ENCODE data around the gene LDLRAD1.

DNA sequence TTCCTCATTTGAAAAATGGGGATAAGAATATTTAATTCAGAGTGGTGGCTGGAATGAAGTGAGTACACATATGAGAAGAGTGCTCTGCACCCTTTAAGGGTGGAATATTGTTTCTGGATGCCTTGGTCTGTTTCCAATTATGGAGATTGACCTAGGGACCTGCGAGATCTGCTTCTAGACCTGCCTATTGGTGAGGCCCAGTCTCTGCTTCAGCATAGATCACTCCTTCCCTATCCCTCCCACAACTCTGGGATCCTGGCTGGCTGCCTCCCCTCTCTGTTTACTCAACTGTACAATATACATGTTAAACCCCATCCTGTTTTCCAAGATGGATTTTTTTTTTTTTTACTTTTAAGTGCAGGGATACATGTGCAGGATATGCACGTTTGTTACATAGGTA, 6.4 kb upstream of the LDLRAD1 start:
- TF ChIP-seq, protein P1, sequence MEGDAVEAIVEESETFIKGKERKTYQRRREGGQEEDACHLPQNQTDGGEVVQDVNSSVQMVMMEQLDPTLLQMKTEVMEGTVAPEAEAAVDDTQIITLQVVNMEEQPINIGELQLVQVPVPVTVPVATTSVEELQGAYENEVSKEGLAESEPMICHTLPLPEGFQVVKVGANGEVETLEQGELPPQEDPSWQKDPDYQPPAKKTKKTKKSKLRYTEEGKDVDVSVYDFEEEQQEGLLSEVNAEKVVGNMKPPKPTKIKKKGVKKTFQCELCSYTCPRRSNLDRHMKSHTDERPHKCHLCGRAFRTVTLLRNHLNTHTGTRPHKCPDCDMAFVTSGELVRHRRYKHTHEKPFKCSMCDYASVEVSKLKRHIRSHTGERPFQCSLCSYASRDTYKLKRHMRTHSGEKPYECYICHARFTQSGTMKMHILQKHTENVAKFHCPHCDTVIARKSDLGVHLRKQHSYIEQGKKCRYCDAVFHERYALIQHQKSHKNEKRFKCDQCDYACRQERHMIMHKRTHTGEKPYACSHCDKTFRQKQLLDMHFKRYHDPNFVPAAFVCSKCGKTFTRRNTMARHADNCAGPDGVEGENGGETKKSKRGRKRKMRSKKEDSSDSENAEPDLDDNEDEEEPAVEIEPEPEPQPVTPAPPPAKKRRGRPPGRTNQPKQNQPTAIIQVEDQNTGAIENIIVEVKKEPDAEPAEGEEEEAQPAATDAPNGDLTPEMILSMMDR (conservative IDR thresholded peaks at IDR 0.05; ENCODE audit: low read depth, low read length), result no peak
- no peak for TF ChIP-seq EZH2 (IDR thresholded peaks at IDR 0.05; ENCODE audit: borderline replicate concordance, low read depth, low read length, poor library complexity, severe bottlenecking)

Data from A673 (cell line).